ENCODE results near the gene MAST3. TPM values are rescaled to one million over a fixed set of nuclear protein-coding genes. Genes with fewer than 3 reads are reported as not detected.

Gene MAST3
- 1 to 10 TPM in 3 of 4 donors, under 1 TPM in 1; 0.66 to 2.8 (median 1.6) TPM for total RNA-seq

- no peak for TF ChIP-seq CTCF (IDR thresholded peaks at IDR 0.05 in 4 of 5, conservative IDR thresholded peaks at IDR 0.05 in 1 of 5)
- TF ChIP-seq POLR2A (IDR thresholded peaks at IDR 0.05): no peak
- H3K36me3 ChIP-seq: no peaks in the 10 kb centered on the region
- H3K27ac ChIP-seq: no peak within 1 kb of the TSS
- peaks cover 36 to 67% (median 44%) of the 10 kb centered on the region in 3 donors for H3K27me3 ChIP-seq
- intact Hi-C loops (cut with DNase I; ENCODE audit: low total_unique reads) (no loop called here), in situ Hi-C loops (cut with MboI; ENCODE audit: low sequenced_read_pairs in 4 of 4) (loop anchor here in 1 of 4 donors (25.0 kb wide), 1 partner anchor 485 kb away; no protein-coding TSS in a partner anchor)
- H3K4me3 ChIP-seq: peak within 1 kb of the TSS in 2 of 4 donors; percentile 28 to 42
- H3K4me1 ChIP-seq: peaks cover 0 to 5% of the 10 kb centered on the region in 2 donors
- DNase-seq (peak; percentile 45 to 65), ATAC-seq (peak; percentile 53 to 56)
- no peaks in the 10 kb centered on the region for H3K9me3 ChIP-seq
Observed at GRCh38 chr19:18097217-18097992, at the start of gene MAST3. MAST3 (plus strand) TSS chr19:18097778; CDS start chr19:18097793, 15 bp downstream.

GRCh38 chr19:18049385-18049784 lies 48.2 kb upstream of the MAST3 start:
- DNase-seq (peak; percentile 88 to 91), ATAC-seq (peak; percentile 63 to 71)
- no peak for TF ChIP-seq CTCF (IDR thresholded peaks at IDR 0.05 in 4 of 5, conservative IDR thresholded peaks at IDR 0.05 in 1 of 5)
- peak; percentile 28 to 70 for TF ChIP-seq POLR2A (IDR thresholded peaks at IDR 0.05)
- H3K4me1 ChIP-seq: peaks cover 42 to 60% of the 10 kb centered on the region in 2 donors
- in situ Hi-C loops (cut with MboI; ENCODE audit: low sequenced_read_pairs in 4 of 4) (loop anchor here in 2 of 4 donors (25.0 kb wide), 1 partner anchor 1587 kb away; the partner anchor contains the start of gene EPS15L1 (in 2 of the 2)), intact Hi-C loops (cut with DNase I; ENCODE audit: low total_unique reads) (no loop called here)
- H3K9me3 ChIP-seq: no peaks in the 10 kb centered on the region
- H3K27me3 ChIP-seq: no peaks in the 10 kb centered on the region
- no peak overlapping the region for H3K4me3 ChIP-seq
- peak overlapping the region; percentile 88 to 91 (median 90) for H3K27ac ChIP-seq
- H3K36me3 ChIP-seq: no peaks in the 10 kb centered on the region

- intact Hi-C loops (cut with DNase I; ENCODE audit: low total_unique reads): loop anchor here (5.0 kb wide), 1 partner anchor 100 kb away; the partner anchor contains the start of gene PIK3R2
Observed at GRCh38 chr19:18051887-18052286, 45.7 kb upstream of the MAST3 start.

More at GRCh38 chr19:18051887-18052286, 45.7 kb upstream of the MAST3 start:
- H3K4me1 ChIP-seq: peaks cover 28 to 39% of the 10 kb centered on the region in 2 donors
- no peaks in the 10 kb centered on the region for H3K27me3 ChIP-seq
- no peaks in the 10 kb centered on the region for H3K36me3 ChIP-seq
- TF ChIP-seq CTCF (IDR thresholded peaks at IDR 0.05 in 4 of 5, conservative IDR thresholded peaks at IDR 0.05 in 1 of 5) (no peak), POLR2A (IDR thresholded peaks at IDR 0.05) (no peak)
- in situ Hi-C loops (cut with MboI; ENCODE audit: low sequenced_read_pairs in 4 of 4): loop anchor here in 3 of 4 donors (10.0 to 25.0 kb wide), 3 partner anchors 47 to 117 kb away; partner anchors contain the start of genes CCDC124 (in 3 of the 3) and ARRDC2 (in 1 of the 3)
- peak overlapping the region; percentile 47 to 52 (median 48) for H3K4me3 ChIP-seq
- peak; percentile 40 to 62 for DNase-seq
- H3K9me3 ChIP-seq: no peaks in the 10 kb centered on the region
- peak; percentile 22 to 54 for ATAC-seq
- H3K27ac ChIP-seq: peak overlapping the region; percentile 88 to 91 (median 90)
